Stimulated activated CD4-positive, alpha-beta T cell treated with anti-CD3 and anti-CD28 coated beads, TNF-alpha, amount 100 ng/mL, for 48 hours (primary cell): ENCODE measurements around the gene PLEKHA4.
A peak's percentile ranks its signal among the peaks of the same experiment; 100 is the strongest.
"Not testable (repeated sequence)": the region's sequence is repeated elsewhere in the genome, so short reads cannot be mapped to it uniquely, and the experiment has no call there.

Experiments
- DNase-seq, 3 donors: peaks; one replicate each; pipeline ENCODE4 v3.0.0-alpha.2; 2020; ENCODE audit warnings: low read depth in 3 of 3

Gene PLEKHA4

GRCh38 chr19:48798937-48799336 is 69.5 kb downstream of the PLEKHA4 start:
- no peak for DNase-seq

GRCh38 chr19:48797103-48797502 is 71.3 kb downstream of the PLEKHA4 start:
- DNase-seq, result no peak

DNA sequence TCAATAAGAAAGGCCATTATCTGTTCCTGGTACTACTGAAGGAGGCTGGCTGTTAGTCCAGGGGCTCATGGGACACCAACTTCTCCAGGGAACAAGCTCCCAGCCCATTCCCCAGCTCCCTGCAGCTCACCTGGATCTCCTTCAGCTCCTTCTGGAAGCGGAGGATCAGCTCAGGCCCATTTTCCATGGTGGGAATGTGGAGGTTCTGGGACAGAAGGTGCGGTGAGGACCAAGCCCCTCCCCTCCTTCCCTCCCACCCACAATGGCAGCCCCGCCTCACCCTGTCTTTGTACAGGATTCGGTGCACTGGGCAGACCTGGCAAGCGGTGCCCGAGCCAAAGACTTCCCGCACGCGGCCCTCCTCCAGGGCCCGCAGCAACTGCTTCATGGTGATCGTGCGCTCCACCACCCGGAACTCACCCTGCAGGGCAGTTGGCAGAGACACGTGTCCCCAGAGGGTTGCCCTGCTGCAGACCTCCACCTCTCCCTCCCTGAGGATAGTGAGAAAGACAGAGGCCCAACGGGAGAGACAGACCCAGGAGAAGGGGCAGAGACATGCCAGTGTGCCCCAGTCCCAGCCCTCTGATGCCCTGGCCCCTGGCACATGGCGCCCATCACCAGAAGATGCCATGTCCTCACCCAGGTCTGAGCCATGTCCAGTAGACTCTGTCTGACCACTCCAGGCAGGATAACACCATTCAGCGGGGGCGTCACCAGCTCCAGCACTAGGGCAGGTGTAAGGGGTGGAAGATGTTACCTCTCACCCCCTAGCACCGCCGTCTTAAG is 71.9 kb downstream of the PLEKHA4 start:
- no peak for DNase-seq

DNA sequence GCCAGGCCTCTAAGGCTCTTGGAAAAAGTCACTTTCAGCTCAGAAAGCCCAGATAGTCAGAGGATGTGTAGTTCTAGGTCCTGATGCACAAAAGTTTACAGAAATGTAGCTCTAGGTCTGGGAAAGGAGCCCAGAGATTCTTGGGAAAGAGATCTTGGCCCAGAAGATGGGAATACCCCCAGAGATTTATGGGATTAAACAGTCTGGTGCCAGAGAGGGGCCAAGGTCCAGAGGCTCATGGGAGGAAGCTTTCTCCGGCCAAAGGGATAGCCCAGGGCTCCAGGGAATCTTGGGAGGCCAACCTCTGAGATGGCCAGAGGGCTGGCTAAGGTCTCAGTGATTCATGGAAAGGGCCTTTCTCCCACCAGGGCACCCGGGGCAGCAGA is 72.7 kb downstream of the PLEKHA4 start:
- DNase-seq, result no peak

- peak; percentile 71 to 80 (median 76) for DNase-seq
Observed at GRCh38 chr19:48795055-48795684, 73.2 kb downstream of the PLEKHA4 start.

GRCh38 chr19:48794291-48794690 is 74.1 kb downstream of the PLEKHA4 start:
- DNase-seq, result no peak

GRCh38 chr19:48793271-48793670 is 75.1 kb downstream of the PLEKHA4 start:
- no peak for DNase-seq

GRCh38 chr19:48787331-48787730 is 81.1 kb downstream of the PLEKHA4 start:
- not testable (repeated sequence) for DNase-seq
